B cell (primary cell): ENCODE results near the gene MS4A5. TPM values are rescaled to one million over a fixed set of nuclear protein-coding genes. Genes with fewer than 3 reads are reported as not detected.
A peak's percentile ranks its signal among the peaks of the same experiment; 100 is the strongest.

Source experiments
- ATAC-seq: fragments of 200-7000 bp; cut with Tn5 transposase; one replicate; pipeline ENCODE4 v1.10.0; 2021; ENCODE audit warnings: low read depth, mild to moderate bottlenecking, moderate number of reproducible peaks, moderate library complexity
- CTCF ChIA-PET: fragments of 350-600 bp; sonication (Branson Sonifier 250); formaldehyde crosslinking; loops from one replicate; lab custom pipeline; 2021; ENCODE audit warnings: antibody characterized with exemption, inconsistent platforms; lab: Charles Lee
- POLR2A ChIA-PET: fragments of 350-600 bp; sonication (Branson Sonifier 250); formaldehyde crosslinking; loops from one replicate; lab custom pipeline; 2021; ENCODE audit warnings: antibody characterized with exemption; lab: Charles Lee
- DNase-seq: peaks from one replicate; pipeline ENCODE4 v3.0.0; 2013
- H2AFZ ChIP-seq: 2 replicates; pipeline ENCODE4 v1.6.1; 2012; ENCODE audit warnings: mild to moderate bottlenecking, low read depth, low read length; ENCODE audit not compliant: insufficient read depth, poor library complexity, severe bottlenecking
- H3K27ac ChIP-seq, 2 donors: 1 replicate in 1 of 2; 2 replicates in 1 of 2; pipeline ENCODE4 v1.5.1; 2012 to 2013; ENCODE audit warnings: low read length in 2 of 2, mild to moderate bottlenecking in 2 of 2, moderate library complexity in 1 of 2
- H3K27me3 ChIP-seq, 4 experiments: fragments of 200-600 bp in 1 of 4; sonication (generic) in 1 of 4; replicated peaks in 1 of 4; 1 replicate in 2 of 4; 2 replicates in 2 of 4; pipeline versions ENCODE4 v1.6.1 to v1.7.0; 2013 to 2016; ENCODE audit warnings: low read length in 3 of 4, mild to moderate bottlenecking in 2 of 4, mixed read lengths in 1 of 4, moderate library complexity in 1 of 4; ENCODE audit not compliant: insufficient read depth in 4 of 4, control insufficient read depth in 3 of 4; ENCODE audit errors: control extremely low read depth in 1 of 4
- H3K36me3 ChIP-seq, 2 experiments: replicated peaks in 1 of 2; 1 replicate in 1 of 2; 2 replicates in 1 of 2; pipeline versions ENCODE4 v1.6.1 to v1.7.1; 2013; ENCODE audit warnings: low read length in 1 of 2; ENCODE audit not compliant: insufficient read depth in 2 of 2, control insufficient read depth in 1 of 2; ENCODE audit errors: control extremely low read depth in 1 of 2, extremely low read depth in 1 of 2
- H3K4me1 ChIP-seq, 2 donors: fragments of 200-600 bp in 1 of 2; sonication (generic) in 1 of 2; 1 replicate in 1 of 2; 2 replicates in 1 of 2; pipeline versions ENCODE4 v1.5.1 to v1.6.1; 2013 to 2017; ENCODE audit warnings: low read length in 2 of 2; ENCODE audit not compliant: control insufficient read depth in 2 of 2, insufficient read depth in 2 of 2
- H3K4me2 ChIP-seq: replicated peaks from 2 replicates; pipeline ENCODE3; 2012; ENCODE audit warnings: mild to moderate bottlenecking, low read depth, low read length; ENCODE audit not compliant: poor library complexity, severe bottlenecking
- H3K4me3 ChIP-seq, 5 experiments: fragments of 200-600 bp in 1 of 5; sonication (generic) in 1 of 5; 1 replicate in 3 of 5; 2 replicates in 2 of 5; pipeline versions ENCODE4 v1.5.1 to v1.7.0; 2011 to 2016; ENCODE audit warnings: low read length in 4 of 5, mild to moderate bottlenecking in 4 of 5, low read depth in 2 of 5, control low read depth in 1 of 5, moderate library complexity in 1 of 5; ENCODE audit not compliant: insufficient read depth in 1 of 5; ENCODE audit errors: control extremely low read depth in 1 of 5, extremely low read depth in 1 of 5
- H3K79me2 ChIP-seq: fragments of 200-600 bp; sonication (generic); one replicate; pipeline ENCODE4 v1.6.0; 2016; ENCODE audit warnings: low read length; ENCODE audit not compliant: control insufficient read depth, insufficient read depth
- H3K9ac ChIP-seq: fragments of 200-600 bp; sonication (generic); 2 replicates; pipeline ENCODE4 v1.6.1; 2017; ENCODE audit warnings: mild to moderate bottlenecking, low read length, moderate library complexity
- H3K9me3 ChIP-seq, 3 donors: one replicate each; pipeline versions ENCODE4 v1.6.1 to v1.7.1; 2013; ENCODE audit warnings: low read length in 2 of 3; ENCODE audit not compliant: control insufficient read depth in 2 of 3, insufficient read depth in 1 of 3; ENCODE audit errors: control extremely low read depth in 1 of 3
- H4K20me1 ChIP-seq: 2 replicates; pipeline ENCODE4 v1.6.0; 2012; ENCODE audit warnings: mild to moderate bottlenecking, low read length; ENCODE audit not compliant: insufficient read depth, control insufficient read depth, poor library complexity, severe bottlenecking
- H3K27ac Mint-ChIP-seq: one replicate; pipeline ENCODE4 v1.8.0; 2021; ENCODE audit warnings: mixed read lengths
- H3K27me3 Mint-ChIP-seq: one replicate; pipeline ENCODE4 v1.8.0; 2021; ENCODE audit warnings: mixed read lengths
- H3K4me1 Mint-ChIP-seq: one replicate; pipeline ENCODE4 v1.8.0; 2021; ENCODE audit warnings: mixed read lengths
- H3K4me3 Mint-ChIP-seq: one replicate; pipeline ENCODE4 v1.8.0; 2021; ENCODE audit warnings: mixed read lengths
- H3K9me3 Mint-ChIP-seq: one replicate; pipeline ENCODE4 v1.8.0; 2022; ENCODE audit warnings: mixed read lengths; ENCODE audit not compliant: insufficient read depth
- EZH2 ChIP-seq: IDR thresholded peaks from 2 replicates; pipeline ENCODE4 v1.6.1; 2012; ENCODE audit warnings: borderline replicate concordance, low read depth, mild to moderate bottlenecking, moderate library complexity, low read length; ENCODE audit not compliant: insufficient read depth, poor library complexity, severe bottlenecking
- WGBS: methylation state at CpG from one replicate; pipeline ENCODE4 v1.1.5; 2013; ENCODE audit warnings: missing lambda C conversion rate; ENCODE audit not compliant: insufficient coverage; 5-methylcytosine and 5-hydroxymethylcytosine counted together
- intact Hi-C: fragments of 100-400 bp; cut with micrococcal nuclease; formaldehyde crosslinking; loops from one replicate; pipeline ENCODE4 v1.10.0; 2022
- polyA plus RNA-seq: library from polyadenylated mRNA; depleted of rRNA; stranded (reverse); fragments of >200 nt; gene quantifications from 2 replicates; pipeline ENCODE4 v1.2.3, GENCODE V29; 2012
- total RNA-seq, 2 donors: library from RNA; stranded (reverse); fragments of 120-200 nt in 1 of 2; gene quantifications; 1 replicate in 1 of 2; 2 replicates in 1 of 2; pipeline versions ENCODE4 v1.2.3 to v1.2.4, GENCODE V29; 2013 to 2022
- TF ChIP-seq, protein P1 (sequence below): fragments of 200-600 bp; IDR thresholded peaks from one replicate; pipeline ENCODE4 v1.8.0; 2022; ENCODE audit warnings: antibody characterized with exemption, mild to moderate bottlenecking

Gene MS4A5
- total and polyA plus RNA-seq, 2 donors (not counting 1 experiment from before 2014, with no cell fraction given): not detected

DNA sequence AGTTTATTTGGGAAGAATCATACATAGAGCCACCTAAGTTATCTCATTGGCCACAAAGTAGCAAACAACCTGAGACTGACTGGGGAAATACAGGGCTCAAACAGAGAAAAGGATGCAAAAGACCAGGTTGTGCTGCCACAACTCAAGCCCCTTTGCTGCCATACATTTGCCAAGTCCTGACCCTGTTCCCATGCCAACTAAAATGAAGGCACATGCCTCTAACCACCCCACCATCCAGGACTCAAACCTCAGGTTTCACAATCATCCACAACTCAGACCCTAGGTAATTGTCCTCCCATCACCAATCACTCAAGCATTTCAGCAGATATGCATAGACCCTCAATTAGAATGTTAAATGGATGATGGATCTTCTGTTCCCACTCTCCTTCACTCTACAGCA is 24.8 kb downstream of the MS4A5 start:
- ATAC-seq (no peak), DNase-seq (no peak)
- H3K27me3 Mint-ChIP-seq: no peaks in the 10 kb centered on the region
- no peaks in the 10 kb centered on the region for H3K9me3 Mint-ChIP-seq
- peaks cover 30 to 32% of the 10 kb centered on the region in 2 donors for H3K4me1 ChIP-seq
- H3K27ac Mint-ChIP-seq: peak overlapping the region; percentile 99
- H3K4me2 ChIP-seq: peak overlapping the region; percentile 75
- peak overlapping the region; percentile 45 for H3K4me3 Mint-ChIP-seq
- peaks cover 42% of the 10 kb centered on the region for H3K79me2 ChIP-seq
- peaks cover 16% of the 10 kb centered on the region for H4K20me1 ChIP-seq
- H3K27me3 ChIP-seq: no peaks in the 10 kb centered on the region
- TF ChIP-seq, protein P1, sequence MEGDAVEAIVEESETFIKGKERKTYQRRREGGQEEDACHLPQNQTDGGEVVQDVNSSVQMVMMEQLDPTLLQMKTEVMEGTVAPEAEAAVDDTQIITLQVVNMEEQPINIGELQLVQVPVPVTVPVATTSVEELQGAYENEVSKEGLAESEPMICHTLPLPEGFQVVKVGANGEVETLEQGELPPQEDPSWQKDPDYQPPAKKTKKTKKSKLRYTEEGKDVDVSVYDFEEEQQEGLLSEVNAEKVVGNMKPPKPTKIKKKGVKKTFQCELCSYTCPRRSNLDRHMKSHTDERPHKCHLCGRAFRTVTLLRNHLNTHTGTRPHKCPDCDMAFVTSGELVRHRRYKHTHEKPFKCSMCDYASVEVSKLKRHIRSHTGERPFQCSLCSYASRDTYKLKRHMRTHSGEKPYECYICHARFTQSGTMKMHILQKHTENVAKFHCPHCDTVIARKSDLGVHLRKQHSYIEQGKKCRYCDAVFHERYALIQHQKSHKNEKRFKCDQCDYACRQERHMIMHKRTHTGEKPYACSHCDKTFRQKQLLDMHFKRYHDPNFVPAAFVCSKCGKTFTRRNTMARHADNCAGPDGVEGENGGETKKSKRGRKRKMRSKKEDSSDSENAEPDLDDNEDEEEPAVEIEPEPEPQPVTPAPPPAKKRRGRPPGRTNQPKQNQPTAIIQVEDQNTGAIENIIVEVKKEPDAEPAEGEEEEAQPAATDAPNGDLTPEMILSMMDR: no peak
- TF ChIP-seq EZH2: no peak
- H3K4me3 ChIP-seq: peak overlapping the region in 1 of 5 experiments; percentile 31
- H3K36me3 ChIP-seq: peaks cover 0 to 25% of the 10 kb centered on the region in 2 experiments
- H2AFZ ChIP-seq: peak overlapping the region; percentile 3
- CTCF ChIA-PET: interaction anchor here (3.9 to 7.7 kb wide), 2 partner anchors 25 to 87 kb away, joined by 46 to 257 read pairs; no protein-coding TSS in a partner anchor
- H3K9ac ChIP-seq: peak overlapping the region; percentile 81
- H3K27ac ChIP-seq: peak overlapping the region; percentile 93 to 98
- peaks cover 62% of the 10 kb centered on the region for H3K4me1 Mint-ChIP-seq
- intact Hi-C loops: loop anchor here (10.0 kb wide), 1 partner anchor 641 kb away; no protein-coding TSS in a partner anchor
- peaks cover 0 to 3% (median 0%) of the 10 kb centered on the region in 3 donors for H3K9me3 ChIP-seq
- POLR2A ChIA-PET: interaction anchor here (2.9 kb wide), 1 partner anchor 57 kb away, joined by 11 read pairs; the partner anchor contains the start of gene MS4A14

DNA sequence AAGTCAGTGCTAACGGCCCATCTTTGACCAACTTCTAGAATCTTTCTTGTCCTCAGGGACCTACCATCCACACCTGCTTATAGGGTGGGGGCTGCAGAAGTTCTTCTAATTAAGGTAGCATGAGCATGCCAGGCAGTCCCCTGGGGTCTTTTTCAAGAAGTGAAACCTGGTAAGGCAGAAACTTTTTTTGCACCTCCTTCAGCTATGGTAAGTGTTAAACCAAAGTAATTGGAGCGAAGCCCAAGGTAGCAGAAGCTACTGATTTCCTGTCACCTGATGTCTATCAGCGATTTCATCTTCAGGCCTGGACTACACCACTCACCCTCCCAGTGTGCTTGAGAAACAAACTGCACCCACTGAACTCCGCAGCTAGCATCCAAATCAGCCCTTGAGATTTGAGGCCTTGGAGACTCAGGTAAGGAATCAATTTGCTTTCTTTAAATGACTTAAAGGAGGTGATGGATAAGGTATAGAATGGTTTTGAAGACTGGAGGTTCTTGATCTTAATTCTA is 26.2 kb downstream of the MS4A5 start, which contains the start of gene MS4A1:
Gene MS4A1 (plus strand): TSS at position 317 of the 512 bp plus-strand sequence. CDS start 6,528 bp downstream, outside the sequence.
- TF ChIP-seq, protein P1: no peak
- TF ChIP-seq EZH2: no peak
- peak within 1 kb of the TSS; percentile 93 to 98 for H3K27ac ChIP-seq
- no peaks in the 10 kb centered on the region for H3K27me3 ChIP-seq
- ChIA-PET POLR2A (interaction anchor here (0.5 to 3.7 kb wide), 11 partner anchors 13 to 637 kb away, joined by 3 to 41 read pairs (median 5); partner anchors contain the start of gene MS4A14), CTCF (interaction anchor here (0.7 to 7.7 kb wide), 15 partner anchors 10 to 162 kb away, joined by 3 to 257 read pairs (median 4); partner anchors contain the start of gene MS4A14)
- peaks cover 44% of the 10 kb centered on the region in 2 donors for H3K4me1 ChIP-seq
- peaks cover 0 to 39% of the 10 kb centered on the region in 2 experiments for H3K36me3 ChIP-seq
- peaks cover 56% of the 10 kb centered on the region for H3K79me2 ChIP-seq
- peaks cover 65% of the 10 kb centered on the region for H3K4me1 Mint-ChIP-seq
- H3K27me3 Mint-ChIP-seq: no peaks in the 10 kb centered on the region
- H3K4me2 ChIP-seq: peak within 1 kb of the TSS; percentile 75
- H3K9ac ChIP-seq: peak within 1 kb of the TSS; percentile 81
- H3K9me3 ChIP-seq: peaks cover 0 to 3% (median 0%) of the 10 kb centered on the region in 3 donors
- H3K9me3 Mint-ChIP-seq: no peaks in the 10 kb centered on the region
- peak within 1 kb of the TSS; percentile 63 to 96 (median 74) for H3K4me3 ChIP-seq
- peak within 1 kb of the TSS; percentile 90 for H3K4me3 Mint-ChIP-seq
- peaks cover 28% of the 10 kb centered on the region for H4K20me1 ChIP-seq
- intact Hi-C loops: loop anchor here (1.0 to 10.0 kb wide), 11 partner anchors 9 to 639 kb away; partner anchors contain the start of genes MS4A14, MS4A7 and TMEM109
- 0% methylated on average over 2 of the region's 4 CpGs for WGBS
- peak; percentile 95 for DNase-seq
- H3K27ac Mint-ChIP-seq: peak within 1 kb of the TSS; percentile 99
- peak; percentile 83 for ATAC-seq
- H2AFZ ChIP-seq: peak within 1 kb of the TSS; percentile 26
